GM23338 (cell line): ENCODE data around the gene AMBRA1. TPM values are rescaled to one million over a fixed set of nuclear protein-coding genes. Genes with fewer than 3 reads are reported as not detected.

Source experiments
- ATAC-seq: fragments of 200-7000 bp; cut with Tn5 transposase; 3 replicates; pipeline ENCODE4 v1.9.1; 2020
- DNase-seq: peaks from one replicate; pipeline ENCODE4 v3.0.0-alpha.2; 2015; ENCODE audit warnings: low spot score
- H2AFZ ChIP-seq: fragments of 200-600 bp; sonication (generic); 2 replicates; pipeline ENCODE4 v1.8.0; 2016; ENCODE audit warnings: antibody characterized with exemption, mild to moderate bottlenecking, moderate library complexity
- H3F3A ChIP-seq: fragments of 200-600 bp; sonication (generic); replicated peaks from 2 replicates; pipeline ENCODE4 v1.8.0; 2017; ENCODE audit warnings: antibody characterized with exemption, mixed run types, low read depth
- H3K27ac ChIP-seq: fragments of 200-600 bp; sonication (generic); 2 replicates; pipeline ENCODE4 v1.6.1; 2016; ENCODE audit warnings: low read depth
- H3K27me3 ChIP-seq: fragments of 200-600 bp; sonication (generic); 2 replicates; pipeline ENCODE4 v1.8.0; 2016; ENCODE audit warnings: mild to moderate bottlenecking, mixed run types, moderate library complexity; ENCODE audit not compliant: insufficient read depth
- H3K36me3 ChIP-seq: fragments of 200-600 bp; sonication (generic); 2 replicates; pipeline ENCODE4 v1.8.0; 2016; ENCODE audit warnings: mild to moderate bottlenecking; ENCODE audit not compliant: insufficient read depth
- H3K4me1 ChIP-seq: fragments of 200-600 bp; sonication (generic); 2 replicates; pipeline ENCODE4 v1.8.0; 2016; ENCODE audit warnings: mild to moderate bottlenecking, moderate library complexity; ENCODE audit not compliant: insufficient read depth
- H3K4me2 ChIP-seq: fragments of 200-600 bp; sonication (generic); 2 replicates; pipeline ENCODE4 v1.7.1; 2017; ENCODE audit warnings: mixed run types
- H3K4me3 ChIP-seq: fragments of 200-600 bp; sonication (generic); 2 replicates; pipeline ENCODE4 v1.6.1; 2016; ENCODE audit warnings: mixed run types
- H3K79me2 ChIP-seq: fragments of 200-600 bp; sonication (generic); replicated peaks from 2 replicates; pipeline ENCODE4 v1.8.0; 2017; ENCODE audit warnings: mild to moderate bottlenecking; ENCODE audit not compliant: insufficient read depth
- H3K9me2 ChIP-seq: fragments of 200-600 bp; sonication (generic); 2 replicates; pipeline ENCODE4 v1.8.0; 2017; ENCODE audit not compliant: insufficient read depth
- H4K20me1 ChIP-seq: fragments of 200-600 bp; sonication (generic); replicated peaks from 2 replicates; pipeline ENCODE4 v1.8.0; 2017; ENCODE audit warnings: mild to moderate bottlenecking; ENCODE audit not compliant: insufficient read depth
- H3K27ac Mint-ChIP-seq: 2 replicates; pipeline ENCODE4 v1.8.0; 2020; ENCODE audit warnings: inconsistent platforms, mild to moderate bottlenecking, moderate library complexity, mixed read lengths
- H3K27me3 Mint-ChIP-seq: 3 replicates; pipeline ENCODE4 v1.8.0; 2022; ENCODE audit warnings: low read depth, mild to moderate bottlenecking, moderate library complexity, mixed read lengths, inconsistent platforms; ENCODE audit not compliant: insufficient read depth, poor library complexity
- H3K36me3 Mint-ChIP-seq: 3 replicates; pipeline ENCODE4 v1.8.0; 2021; ENCODE audit warnings: low read depth, mild to moderate bottlenecking, inconsistent platforms, moderate library complexity, mixed read lengths
- H3K4me1 Mint-ChIP-seq: 3 replicates; pipeline ENCODE4 v1.8.0; 2020; ENCODE audit warnings: mild to moderate bottlenecking, inconsistent platforms, mixed read lengths
- H3K4me3 Mint-ChIP-seq: 3 replicates; pipeline ENCODE4 v1.8.0; 2021; ENCODE audit warnings: moderate library complexity, mild to moderate bottlenecking, inconsistent platforms, mixed read lengths
- H3K9me3 Mint-ChIP-seq: 3 replicates; pipeline ENCODE4 v1.8.0; 2020; ENCODE audit warnings: moderate library complexity, mild to moderate bottlenecking, inconsistent platforms, mixed read lengths
- CREB1 ChIP-seq: fragments of 250-450 bp; sonication (Bioruptor Pico); IDR thresholded peaks from 2 replicates; pipeline ENCODE4 v1.5.0; 2020; ENCODE audit warnings: low read depth, mild to moderate bottlenecking, moderate library complexity
- CTCF ChIP-seq, 2 experiments: fragments of 200-600 bp in 1 of 2; sonication (generic) in 1 of 2; conservative IDR thresholded peaks; 2 replicates each; pipeline versions ENCODE4 v1.5.1 to v1.6.1; 2016 to 2017; ENCODE audit warnings: antibody characterized with exemption in 2 of 2, low read depth in 2 of 2, mild to moderate bottlenecking in 2 of 2, moderate library complexity in 1 of 2
- EZH2 ChIP-seq: fragments of 200-600 bp; sonication (generic); IDR thresholded peaks from one replicate; pipeline ENCODE4 v1.8.0; 2017; ENCODE audit warnings: antibody characterized with exemption, mild to moderate bottlenecking, low read depth; ENCODE audit not compliant: unreplicated experiment
- EZH2phosphoT487 ChIP-seq: fragments of 200-600 bp; sonication (generic); IDR thresholded peaks from one replicate; pipeline ENCODE4 v1.8.1; 2018; ENCODE audit warnings: antibody characterized with exemption; ENCODE audit not compliant: unreplicated experiment
- JUNB ChIP-seq: IDR thresholded peaks from one replicate; pipeline ENCODE4 v1.6.1; 2016; ENCODE audit warnings: antibody characterized with exemption; ENCODE audit not compliant: unreplicated experiment
- NANOG ChIP-seq: IDR thresholded peaks from 2 replicates; pipeline ENCODE4 v1.6.1; 2016; ENCODE audit warnings: antibody characterized with exemption, borderline replicate concordance
- POLR2AphosphoS5 ChIP-seq: IDR thresholded peaks from 2 replicates; pipeline ENCODE4 v1.6.1; 2016; ENCODE audit warnings: antibody characterized with exemption, low read depth
- STAT1 ChIP-seq: IDR thresholded peaks from one replicate; pipeline ENCODE4 v1.6.1; 2016; ENCODE audit warnings: antibody characterized with exemption; ENCODE audit not compliant: unreplicated experiment
- ZNF331 ChIP-seq: fragments of 250-450 bp; sonication (Bioruptor Pico); IDR thresholded peaks from 2 replicates; pipeline ENCODE4 v1.5.0; 2020; ENCODE audit warnings: low read depth, mild to moderate bottlenecking, moderate library complexity
- polyA plus RNA-seq: library from polyadenylated mRNA; unstranded; fragments of >200 nt; fragmentation: Nextera tagmentation; extraction: Ambion mirVana; gene quantifications from 2 replicates; pipeline ENCODE4 v1.2.1, GENCODE V29; 2016
- total RNA-seq: library from RNA; depleted of rRNA; stranded (reverse); fragments of >200 nt; shearing (Covaris generic); gene quantifications from 2 replicates; pipeline ENCODE4 v1.2.3, GENCODE V29; 2014
- TF ChIP-seq, protein P1 (sequence below): IDR thresholded peaks from one replicate; pipeline ENCODE4 v1.6.1; 2018; ENCODE audit warnings: antibody characterized with exemption; ENCODE audit not compliant: unreplicated experiment
- TF ChIP-seq, protein P2 (sequence below): fragments of 250-450 bp; sonication (Bioruptor Pico); IDR thresholded peaks from 2 replicates; pipeline ENCODE4 v1.5.0; 2020; ENCODE audit warnings: mild to moderate bottlenecking, moderate library complexity

The AMBRA1 gene
- total and polyA plus RNA-seq, 2 experiments from 2014 or later, result 8.3 to 34.8 TPM

DNA sequence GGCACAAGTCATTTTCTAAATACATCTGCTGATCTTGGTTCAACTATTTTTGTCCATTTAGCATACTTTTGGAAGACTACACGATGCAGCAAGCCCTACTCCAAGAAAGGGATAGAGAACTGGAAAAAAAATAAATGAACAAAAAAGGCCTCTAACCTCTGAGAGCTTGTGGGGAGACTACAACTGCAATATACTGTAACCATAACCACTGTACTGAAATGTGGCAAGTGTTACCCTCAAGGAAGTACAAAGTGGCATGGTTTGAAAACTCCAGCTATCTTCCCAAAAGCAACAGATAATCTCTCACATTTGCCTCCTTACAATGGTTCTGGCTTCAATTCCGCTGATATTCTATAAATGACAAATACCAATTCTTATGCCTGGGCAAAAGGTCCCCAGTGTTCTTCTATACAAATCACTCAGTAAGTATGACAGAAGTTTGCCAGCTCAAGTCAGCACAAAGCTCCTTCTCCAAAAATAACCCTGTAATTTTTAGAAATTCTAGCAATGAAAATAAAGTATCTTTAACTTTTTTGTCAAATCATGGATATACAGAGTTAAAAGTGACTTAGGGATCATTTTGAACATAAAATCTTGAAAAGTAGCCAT, 22.9 kb downstream of the AMBRA1 start:
- TF ChIP-seq, protein P1, sequence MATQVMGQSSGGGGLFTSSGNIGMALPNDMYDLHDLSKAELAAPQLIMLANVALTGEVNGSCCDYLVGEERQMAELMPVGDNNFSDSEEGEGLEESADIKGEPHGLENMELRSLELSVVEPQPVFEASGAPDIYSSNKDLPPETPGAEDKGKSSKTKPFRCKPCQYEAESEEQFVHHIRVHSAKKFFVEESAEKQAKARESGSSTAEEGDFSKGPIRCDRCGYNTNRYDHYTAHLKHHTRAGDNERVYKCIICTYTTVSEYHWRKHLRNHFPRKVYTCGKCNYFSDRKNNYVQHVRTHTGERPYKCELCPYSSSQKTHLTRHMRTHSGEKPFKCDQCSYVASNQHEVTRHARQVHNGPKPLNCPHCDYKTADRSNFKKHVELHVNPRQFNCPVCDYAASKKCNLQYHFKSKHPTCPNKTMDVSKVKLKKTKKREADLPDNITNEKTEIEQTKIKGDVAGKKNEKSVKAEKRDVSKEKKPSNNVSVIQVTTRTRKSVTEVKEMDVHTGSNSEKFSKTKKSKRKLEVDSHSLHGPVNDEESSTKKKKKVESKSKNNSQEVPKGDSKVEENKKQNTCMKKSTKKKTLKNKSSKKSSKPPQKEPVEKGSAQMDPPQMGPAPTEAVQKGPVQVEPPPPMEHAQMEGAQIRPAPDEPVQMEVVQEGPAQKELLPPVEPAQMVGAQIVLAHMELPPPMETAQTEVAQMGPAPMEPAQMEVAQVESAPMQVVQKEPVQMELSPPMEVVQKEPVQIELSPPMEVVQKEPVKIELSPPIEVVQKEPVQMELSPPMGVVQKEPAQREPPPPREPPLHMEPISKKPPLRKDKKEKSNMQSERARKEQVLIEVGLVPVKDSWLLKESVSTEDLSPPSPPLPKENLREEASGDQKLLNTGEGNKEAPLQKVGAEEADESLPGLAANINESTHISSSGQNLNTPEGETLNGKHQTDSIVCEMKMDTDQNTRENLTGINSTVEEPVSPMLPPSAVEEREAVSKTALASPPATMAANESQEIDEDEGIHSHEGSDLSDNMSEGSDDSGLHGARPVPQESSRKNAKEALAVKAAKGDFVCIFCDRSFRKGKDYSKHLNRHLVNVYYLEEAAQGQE, result no peak
- no peak for TF ChIP-seq EZH2
- no peak for TF ChIP-seq POLR2AphosphoS5
- no peak for TF ChIP-seq JUNB
- no peak for TF ChIP-seq CREB1
- TF ChIP-seq, protein P2, sequence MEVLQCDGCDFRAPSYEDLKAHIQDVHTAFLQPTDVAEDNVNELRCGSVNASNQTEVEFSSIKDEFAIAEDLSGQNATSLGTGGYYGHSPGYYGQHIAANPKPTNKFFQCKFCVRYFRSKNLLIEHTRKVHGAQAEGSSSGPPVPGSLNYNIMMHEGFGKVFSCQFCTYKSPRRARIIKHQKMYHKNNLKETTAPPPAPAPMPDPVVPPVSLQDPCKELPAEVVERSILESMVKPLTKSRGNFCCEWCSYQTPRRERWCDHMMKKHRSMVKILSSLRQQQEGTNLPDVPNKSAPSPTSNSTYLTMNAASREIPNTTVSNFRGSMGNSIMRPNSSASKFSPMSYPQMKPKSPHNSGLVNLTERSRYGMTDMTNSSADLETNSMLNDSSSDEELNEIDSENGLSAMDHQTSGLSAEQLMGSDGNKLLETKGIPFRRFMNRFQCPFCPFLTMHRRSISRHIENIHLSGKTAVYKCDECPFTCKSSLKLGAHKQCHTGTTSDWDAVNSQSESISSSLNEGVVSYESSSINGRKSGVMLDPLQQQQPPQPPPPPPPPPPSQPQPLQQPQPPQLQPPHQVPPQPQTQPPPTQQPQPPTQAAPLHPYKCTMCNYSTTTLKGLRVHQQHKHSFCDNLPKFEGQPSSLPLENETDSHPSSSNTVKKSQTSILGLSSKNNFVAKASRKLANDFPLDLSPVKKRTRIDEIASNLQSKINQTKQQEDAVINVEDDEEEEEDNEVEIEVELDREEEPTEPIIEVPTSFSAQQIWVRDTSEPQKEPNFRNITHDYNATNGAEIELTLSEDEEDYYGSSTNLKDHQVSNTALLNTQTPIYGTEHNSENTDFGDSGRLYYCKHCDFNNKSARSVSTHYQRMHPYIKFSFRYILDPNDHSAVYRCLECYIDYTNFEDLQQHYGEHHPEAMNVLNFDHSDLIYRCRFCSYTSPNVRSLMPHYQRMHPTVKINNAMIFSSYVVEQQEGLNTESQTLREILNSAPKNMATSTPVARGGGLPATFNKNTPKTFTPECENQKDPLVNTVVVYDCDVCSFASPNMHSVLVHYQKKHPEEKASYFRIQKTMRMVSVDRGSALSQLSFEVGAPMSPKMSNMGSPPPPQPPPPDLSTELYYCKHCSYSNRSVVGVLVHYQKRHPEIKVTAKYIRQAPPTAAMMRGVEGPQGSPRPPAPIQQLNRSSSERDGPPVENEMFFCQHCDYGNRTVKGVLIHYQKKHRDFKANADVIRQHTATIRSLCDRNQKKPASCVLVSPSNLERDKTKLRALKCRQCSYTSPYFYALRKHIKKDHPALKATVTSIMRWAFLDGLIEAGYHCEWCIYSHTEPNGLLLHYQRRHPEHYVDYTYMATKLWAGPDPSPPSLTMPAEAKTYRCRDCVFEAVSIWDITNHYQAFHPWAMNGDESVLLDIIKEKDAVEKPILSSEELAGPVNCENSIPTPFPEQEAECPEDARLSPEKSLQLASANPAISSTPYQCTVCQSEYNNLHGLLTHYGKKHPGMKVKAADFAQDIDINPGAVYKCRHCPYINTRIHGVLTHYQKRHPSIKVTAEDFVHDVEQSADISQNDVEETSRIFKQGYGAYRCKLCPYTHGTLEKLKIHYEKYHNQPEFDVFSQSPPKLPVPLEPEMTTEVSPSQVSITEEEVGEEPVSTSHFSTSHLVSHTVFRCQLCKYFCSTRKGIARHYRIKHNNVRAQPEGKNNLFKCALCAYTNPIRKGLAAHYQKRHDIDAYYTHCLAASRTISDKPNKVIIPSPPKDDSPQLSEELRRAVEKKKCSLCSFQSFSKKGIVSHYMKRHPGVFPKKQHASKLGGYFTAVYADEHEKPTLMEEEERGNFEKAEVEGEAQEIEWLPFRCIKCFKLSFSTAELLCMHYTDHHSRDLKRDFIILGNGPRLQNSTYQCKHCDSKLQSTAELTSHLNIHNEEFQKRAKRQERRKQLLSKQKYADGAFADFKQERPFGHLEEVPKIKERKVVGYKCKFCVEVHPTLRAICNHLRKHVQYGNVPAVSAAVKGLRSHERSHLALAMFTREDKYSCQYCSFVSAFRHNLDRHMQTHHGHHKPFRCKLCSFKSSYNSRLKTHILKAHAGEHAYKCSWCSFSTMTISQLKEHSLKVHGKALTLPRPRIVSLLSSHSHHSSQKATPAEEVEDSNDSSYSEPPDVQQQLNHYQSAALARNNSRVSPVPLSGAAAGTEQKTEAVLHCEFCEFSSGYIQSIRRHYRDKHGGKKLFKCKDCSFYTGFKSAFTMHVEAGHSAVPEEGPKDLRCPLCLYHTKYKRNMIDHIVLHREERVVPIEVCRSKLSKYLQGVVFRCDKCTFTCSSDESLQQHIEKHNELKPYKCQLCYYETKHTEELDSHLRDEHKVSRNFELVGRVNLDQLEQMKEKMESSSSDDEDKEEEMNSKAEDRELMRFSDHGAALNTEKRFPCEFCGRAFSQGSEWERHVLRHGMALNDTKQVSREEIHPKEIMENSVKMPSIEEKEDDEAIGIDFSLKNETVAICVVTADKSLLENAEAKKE (CRISPR knock-in tag), result no peak
- no peak for TF ChIP-seq EZH2phosphoT487
- TF ChIP-seq ZNF331 (CRISPR knock-in tag), result no peak
- no peak for TF ChIP-seq STAT1
- TF ChIP-seq NANOG, result no peak
- no peak for TF ChIP-seq CTCF (conservative IDR thresholded peaks at IDR 0.05; ENCODE audit: low read depth in 2 of 2)
- no peak overlapping the region for H2AFZ ChIP-seq
- Mint-ChIP-seq H3K36me3 (peaks cover 8% of the 10 kb centered on the region; the same call in 2 of the 3 replicates), H3K4me3 (no peak overlapping the region), H3K27me3 (peaks cover 2% of the 10 kb centered on the region), H3K27ac (no peak overlapping the region; the same call in 1 of the 2 replicates), H3K4me1 (no peaks in the 10 kb centered on the region), H3K9me3 (peaks cover 3% of the 10 kb centered on the region; the same call in 1 of the 3 replicates)
- no peaks in the 10 kb centered on the region for H3K27me3 ChIP-seq
- peaks cover 87% of the 10 kb centered on the region for H3K79me2 ChIP-seq
- H3K27ac ChIP-seq, result no peak overlapping the region
- no peaks in the 10 kb centered on the region for H3K4me1 ChIP-seq
- H4K20me1 ChIP-seq, result peaks cover 24% of the 10 kb centered on the region
- H3K36me3 ChIP-seq, result no peaks in the 10 kb centered on the region
- ATAC-seq (no peak), DNase-seq (no peak)
- H3K9me2 ChIP-seq, result no peaks in the 10 kb centered on the region
- H3K4me2 ChIP-seq, result no peak overlapping the region
- no peak overlapping the region for H3K4me3 ChIP-seq
- no peaks in the 10 kb centered on the region for H3F3A ChIP-seq
